ENCODE results near the gene KRTAP10-10.
"Not testable (repeated sequence)": the region's sequence is repeated elsewhere in the genome, so short reads cannot be mapped to it uniquely, and the experiment has no call there.

Gene KRTAP10-10

GRCh38 chr21:44637018-44637850, at the start of gene KRTAP10-10:
Gene KRTAP10-10, plus strand, starts transcription at chr21:44637356. Its CDS starts 62 bp downstream, at chr21:44637418.
- no peak for DNase-seq (ENCODE audit: low spot score)

- no peak for DNase-seq (ENCODE audit: low spot score)
Measured at GRCh38 chr21:44589094-44589493, 48.1 kb upstream of the KRTAP10-10 start.

- DNase-seq (ENCODE audit: low spot score): no peak
Measured at GRCh38 chr21:44589586-44590305, 47.4 kb upstream of the KRTAP10-10 start.

GRCh38 chr21:44590311-44590721, 46.8 kb upstream of the KRTAP10-10 start:
- no peak for DNase-seq (ENCODE audit: low spot score)

- DNase-seq (ENCODE audit: low spot score): not testable (repeated sequence)
Measured at GRCh38 chr21:44590897-44591800, 46.0 kb upstream of the KRTAP10-10 start.

GRCh38 chr21:44591801-44592130, 45.4 kb upstream of the KRTAP10-10 start:
- not testable (repeated sequence) for DNase-seq (ENCODE audit: low spot score)

GRCh38 chr21:44592446-44593311, 44.5 kb upstream of the KRTAP10-10 start, which contains the start of gene KRTAP10-6:
Gene KRTAP10-6, minus strand, starts transcription at chr21:44592505. Its CDS starts 21 bp downstream, at chr21:44592484.
- no peak for DNase-seq (ENCODE audit: low spot score)

GRCh38 chr21:44593598-44594405, 43.4 kb upstream of the KRTAP10-10 start:
- DNase-seq (ENCODE audit: low spot score): peak; percentile 72

GRCh38 chr21:44594406-44594916, 42.7 kb upstream of the KRTAP10-10 start:
- DNase-seq (ENCODE audit: low spot score): no peak

GRCh38 chr21:44595524-44595923, 41.6 kb upstream of the KRTAP10-10 start:
- no peak for DNase-seq (ENCODE audit: low spot score)

GRCh38 chr21:44596068-44596725, 41.0 kb upstream of the KRTAP10-10 start:
- DNase-seq (ENCODE audit: low spot score): no peak

- DNase-seq (ENCODE audit: low spot score): no peak
Measured at GRCh38 chr21:44598061-44598460, 39.1 kb upstream of the KRTAP10-10 start.

GRCh38 chr21:44599264-44600029, 37.7 kb upstream of the KRTAP10-10 start:
- no peak for DNase-seq (ENCODE audit: low spot score)

- not testable (repeated sequence) for DNase-seq (ENCODE audit: low spot score)
Measured at GRCh38 chr21:44600118-44600978, 36.8 kb upstream of the KRTAP10-10 start, which contains the start of gene KRTAP10-7. Gene KRTAP10-7, plus strand, starts transcription at chr21:44600597. Its CDS starts 25 bp downstream, at chr21:44600622.

- DNase-seq (ENCODE audit: low spot score): not testable (repeated sequence)
Measured at GRCh38 chr21:44601091-44601490, 36.1 kb upstream of the KRTAP10-10 start.

GRCh38 chr21:44601596-44602462, 35.3 kb upstream of the KRTAP10-10 start:
- DNase-seq (ENCODE audit: low spot score): no peak

GRCh38 chr21:44602463-44602850, 34.7 kb upstream of the KRTAP10-10 start:
- no peak for DNase-seq (ENCODE audit: low spot score)
